MM.1S (cell line): ENCODE data around the gene PTGES3.

Experiments
- EZH2 ChIP-seq: fragments of 300-600 bp; sonication (generic); optimal IDR thresholded peaks from 2 replicates; pipeline ENCODE3; 2017; ENCODE audit warnings: low read depth, mild to moderate bottlenecking, antibody characterized with exemption, low read length, mixed read lengths
- TF ChIP-seq, protein P1 (sequence below): fragments of 300-600 bp; sonication (generic); IDR thresholded peaks from 2 replicates; pipeline ENCODE4 v1.5.1; 2016; ENCODE audit warnings: antibody characterized with exemption, low read length, mixed read lengths

DNA sequence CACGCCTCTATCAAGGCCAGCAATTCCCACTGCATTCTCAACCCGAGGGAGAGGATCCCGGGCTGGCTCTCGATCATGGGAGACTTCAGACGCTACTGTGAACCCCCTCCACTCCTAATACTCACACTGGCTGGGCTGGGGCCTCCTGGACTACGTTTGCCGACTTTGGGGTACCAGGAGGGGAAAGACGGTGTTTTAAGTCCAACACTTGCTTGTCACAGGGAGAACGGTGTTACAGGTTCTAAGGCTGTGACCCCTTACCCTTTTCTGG, 36.6 kb upstream of the PTGES3 start:
- TF ChIP-seq EZH2: no peak
- TF ChIP-seq, protein P1, sequence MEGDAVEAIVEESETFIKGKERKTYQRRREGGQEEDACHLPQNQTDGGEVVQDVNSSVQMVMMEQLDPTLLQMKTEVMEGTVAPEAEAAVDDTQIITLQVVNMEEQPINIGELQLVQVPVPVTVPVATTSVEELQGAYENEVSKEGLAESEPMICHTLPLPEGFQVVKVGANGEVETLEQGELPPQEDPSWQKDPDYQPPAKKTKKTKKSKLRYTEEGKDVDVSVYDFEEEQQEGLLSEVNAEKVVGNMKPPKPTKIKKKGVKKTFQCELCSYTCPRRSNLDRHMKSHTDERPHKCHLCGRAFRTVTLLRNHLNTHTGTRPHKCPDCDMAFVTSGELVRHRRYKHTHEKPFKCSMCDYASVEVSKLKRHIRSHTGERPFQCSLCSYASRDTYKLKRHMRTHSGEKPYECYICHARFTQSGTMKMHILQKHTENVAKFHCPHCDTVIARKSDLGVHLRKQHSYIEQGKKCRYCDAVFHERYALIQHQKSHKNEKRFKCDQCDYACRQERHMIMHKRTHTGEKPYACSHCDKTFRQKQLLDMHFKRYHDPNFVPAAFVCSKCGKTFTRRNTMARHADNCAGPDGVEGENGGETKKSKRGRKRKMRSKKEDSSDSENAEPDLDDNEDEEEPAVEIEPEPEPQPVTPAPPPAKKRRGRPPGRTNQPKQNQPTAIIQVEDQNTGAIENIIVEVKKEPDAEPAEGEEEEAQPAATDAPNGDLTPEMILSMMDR: no peak
